ENCODE data around the gene ACBD3.

ACBD3 gene

GRCh38 chr1:226120398-226120797 lies 66.1 kb downstream of the ACBD3 start:
- no peak for TF ChIP-seq ZNF8 (CRISPR knock-in tag; IDR thresholded peaks at IDR 0.05)
- TF ChIP-seq CSDC2 (CRISPR knock-in tag; IDR thresholded peaks at IDR 0.05) = no peak
- no peak for TF ChIP-seq CREB5 (CRISPR knock-in tag; IDR thresholded peaks at IDR 0.05; ENCODE audit: low read depth)
- TF ChIP-seq CSRNP3 (CRISPR knock-in tag; IDR thresholded peaks at IDR 0.05) = no peak
- TF ChIP-seq PATZ1 (CRISPR knock-in tag; IDR thresholded peaks at IDR 0.05; ENCODE audit: borderline replicate concordance) = no peak
- no peak for TF ChIP-seq TOX (CRISPR knock-in tag; IDR thresholded peaks at IDR 0.05; ENCODE audit: borderline replicate concordance)
- no peak for ATAC-seq

- ATAC-seq = no peak
Observed at GRCh38 chr1:226119169-226119568, 67.4 kb downstream of the ACBD3 start.

GRCh38 chr1:226118357-226118756 lies 68.2 kb downstream of the ACBD3 start:
- ATAC-seq = no peak
- TF ChIP-seq TSHZ2 (CRISPR knock-in tag; IDR thresholded peaks at IDR 0.05) (no peak), TCF4 (CRISPR knock-in tag; IDR thresholded peaks at IDR 0.05; ENCODE audit: borderline replicate concordance) (no peak), ZC3H10 (CRISPR knock-in tag; IDR thresholded peaks at IDR 0.05) (no peak), RARB (CRISPR knock-in tag; IDR thresholded peaks at IDR 0.05) (no peak), CREB5 (CRISPR knock-in tag; IDR thresholded peaks at IDR 0.05; ENCODE audit: low read depth) (no peak), ZFP3 (CRISPR knock-in tag; IDR thresholded peaks at IDR 0.05) (no peak), ZNF565 (CRISPR knock-in tag; conservative IDR thresholded peaks at IDR 0.05; ENCODE audit: low read depth) (no peak), CSRNP3 (CRISPR knock-in tag; IDR thresholded peaks at IDR 0.05) (no peak), SNAI2 (CRISPR knock-in tag; IDR thresholded peaks at IDR 0.05) (no peak), POU6F1 (CRISPR knock-in tag; IDR thresholded peaks at IDR 0.05; ENCODE audit: borderline replicate concordance, low read depth) (no peak), ISL1 (CRISPR knock-in tag; IDR thresholded peaks at IDR 0.05) (no peak), PATZ1 (CRISPR knock-in tag; IDR thresholded peaks at IDR 0.05; ENCODE audit: borderline replicate concordance) (no peak)

More at GRCh38 chr1:226119169-226119568, 67.4 kb downstream of the ACBD3 start:
- TF ChIP-seq PPARA (CRISPR knock-in tag; IDR thresholded peaks at IDR 0.05; ENCODE audit: borderline replicate concordance) = no peak
- TF ChIP-seq TSHZ2 (CRISPR knock-in tag; IDR thresholded peaks at IDR 0.05) = no peak
